Measurements from ENCODE around the gene SYNCRIP.
A peak's percentile ranks its signal among the peaks of the same experiment; 100 is the strongest.
"Not testable (repeated sequence)": the region's sequence is repeated elsewhere in the genome, so short reads cannot be mapped to it uniquely, and the experiment has no call there.

Gene SYNCRIP

GRCh38 chr6:85642774-85643536 is at the start of gene SYNCRIP:
Gene SYNCRIP, minus strand, starts transcription at chr6:85642886. Its CDS starts 1,447 bp downstream, at chr6:85641439.
- peak; percentile 94 to 99 (median 98) for DNase-seq (ENCODE audit: low read depth in 2 of 3, low spot score in 1 of 3)

- DNase-seq (ENCODE audit: low read depth in 2 of 3, low spot score in 1 of 3), result no peak
These were observed 48.8 kb upstream of the SYNCRIP start for GRCh38 chr6:85691478-85691877.

DNA sequence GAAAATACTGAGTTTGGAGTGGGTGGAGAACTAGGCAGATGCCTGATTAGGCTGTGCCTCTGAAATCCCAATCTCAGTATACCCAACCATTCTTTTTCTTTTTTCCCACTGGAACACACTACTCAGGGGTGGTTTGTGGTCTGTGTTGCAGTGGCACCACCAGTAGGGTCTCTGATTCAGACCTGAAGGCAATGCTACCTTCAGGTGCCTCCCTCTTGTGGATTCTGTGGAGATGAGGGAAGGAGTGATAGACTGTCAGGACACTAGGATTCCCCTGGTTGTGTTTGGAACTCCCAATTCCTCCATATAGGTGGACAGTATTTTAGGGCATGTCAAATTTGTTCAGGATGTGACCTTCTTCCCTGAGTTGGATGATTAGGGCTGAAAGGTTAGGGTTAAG is 47.4 kb upstream of the SYNCRIP start:
- DNase-seq (ENCODE audit: low read depth in 2 of 3, low spot score in 1 of 3), result no peak

DNA sequence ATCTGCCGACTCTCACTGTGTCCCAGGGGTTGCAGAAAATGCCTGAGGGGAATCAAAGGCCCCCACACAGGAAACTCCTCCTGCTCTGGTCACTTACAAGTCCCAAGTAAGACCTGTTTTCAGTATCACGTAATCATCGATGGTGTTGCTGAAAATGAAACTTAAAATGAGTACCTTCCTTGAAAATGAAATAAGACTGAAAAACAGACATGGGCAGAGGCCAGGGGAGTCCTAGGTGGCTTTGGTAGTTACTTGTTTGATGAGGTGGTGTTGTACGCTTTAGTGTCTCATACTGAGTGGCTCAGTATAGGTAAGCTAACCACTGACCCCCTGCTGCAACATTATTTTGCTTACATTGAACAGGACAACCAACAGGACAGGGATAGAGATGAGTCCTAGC is 43.0 kb upstream of the SYNCRIP start:
- no peak for DNase-seq (ENCODE audit: low read depth in 2 of 3, low spot score in 1 of 3)

DNA sequence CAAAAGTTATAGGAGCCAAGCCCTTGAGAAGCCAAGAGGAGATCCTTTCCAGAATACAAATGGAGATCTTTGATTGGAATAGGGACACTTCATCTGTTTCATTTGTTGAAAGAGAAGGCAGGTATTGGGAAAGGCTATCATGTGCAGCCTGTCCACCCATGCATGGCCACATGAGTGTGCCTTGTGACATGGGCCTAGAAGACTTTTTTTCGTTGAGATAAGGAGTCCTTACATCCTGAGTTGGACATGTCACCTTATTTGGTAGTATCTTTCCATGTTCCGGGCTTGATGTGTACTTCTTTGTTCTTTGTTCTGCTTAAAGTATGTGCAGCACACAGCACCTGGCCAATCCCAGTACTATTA is 42.1 kb upstream of the SYNCRIP start:
- no peak for DNase-seq (ENCODE audit: low read depth in 2 of 3, low spot score in 1 of 3)

DNA sequence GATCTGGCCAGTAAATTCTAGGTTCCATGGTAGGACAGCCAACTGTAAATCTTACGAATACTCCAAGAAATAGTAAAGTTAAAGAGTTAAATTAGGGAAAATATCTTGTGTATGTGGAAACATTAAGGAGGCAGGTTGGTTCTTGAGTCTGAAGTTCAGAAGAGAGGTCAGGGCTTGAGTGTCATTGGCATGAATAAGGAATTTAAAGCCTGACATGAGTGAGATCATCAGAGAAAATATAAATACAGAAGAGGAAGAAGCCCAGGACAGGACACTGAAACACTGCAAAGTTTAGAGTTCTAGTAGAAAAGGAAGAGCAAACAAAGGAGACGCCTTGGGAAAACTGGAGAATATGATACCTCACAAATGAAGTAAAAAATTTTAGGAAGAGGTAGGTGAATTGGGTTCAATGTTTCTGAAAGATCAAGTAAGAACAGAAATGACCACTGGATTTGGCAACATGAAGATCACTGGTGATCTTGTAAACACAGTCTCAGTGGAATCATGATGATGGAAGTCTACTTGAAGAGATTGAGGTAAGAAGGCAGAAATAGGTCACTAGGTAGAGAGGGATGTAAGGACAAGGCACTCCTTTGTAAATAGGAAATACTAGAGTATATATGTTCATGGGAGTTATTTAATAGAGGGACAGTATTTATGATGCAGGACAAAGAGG is 41.6 kb upstream of the SYNCRIP start:
- no peak for DNase-seq (ENCODE audit: low read depth in 2 of 3, low spot score in 1 of 3)

DNA sequence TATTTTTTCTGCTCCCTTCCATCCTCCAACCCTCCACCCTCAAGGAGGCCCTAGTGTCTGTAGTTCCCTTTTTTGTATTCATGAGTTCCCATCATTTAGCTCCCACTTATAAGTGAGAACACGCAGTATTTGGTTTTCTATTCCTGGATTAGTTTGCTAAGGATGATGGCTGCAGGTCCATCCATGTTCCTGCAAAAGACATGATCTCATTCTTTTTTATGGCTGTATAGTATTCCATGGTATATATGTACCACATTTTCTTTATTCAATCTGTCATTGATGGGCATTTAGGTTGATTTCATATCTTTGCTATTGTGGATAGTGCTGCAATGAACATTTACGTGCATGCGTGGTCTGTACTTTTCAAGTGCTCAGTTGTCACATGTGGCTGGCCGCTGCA is 39.2 kb upstream of the SYNCRIP start:
- DNase-seq (ENCODE audit: low read depth in 2 of 3, low spot score in 1 of 3), result not testable (repeated sequence)

DNA sequence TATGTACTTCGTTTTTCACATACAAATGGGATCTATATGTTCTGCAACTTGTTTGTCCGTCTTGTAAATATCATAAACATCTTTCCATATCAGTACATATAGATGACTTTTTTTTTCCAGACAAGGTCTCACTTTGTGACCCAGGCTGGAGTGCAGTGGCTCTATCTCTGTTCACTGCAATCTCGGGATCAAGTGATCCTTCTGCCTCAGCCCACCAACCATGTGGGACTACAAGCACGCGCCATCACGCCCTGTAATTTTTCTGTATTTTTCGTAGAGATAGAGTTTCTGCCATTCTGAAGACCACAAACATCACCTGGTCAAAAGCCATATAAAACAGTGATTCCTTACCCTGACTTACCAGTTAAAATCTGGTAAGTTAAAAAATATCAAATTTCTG is 37.7 kb upstream of the SYNCRIP start:
- no peak for DNase-seq (ENCODE audit: low read depth in 2 of 3, low spot score in 1 of 3)

DNA sequence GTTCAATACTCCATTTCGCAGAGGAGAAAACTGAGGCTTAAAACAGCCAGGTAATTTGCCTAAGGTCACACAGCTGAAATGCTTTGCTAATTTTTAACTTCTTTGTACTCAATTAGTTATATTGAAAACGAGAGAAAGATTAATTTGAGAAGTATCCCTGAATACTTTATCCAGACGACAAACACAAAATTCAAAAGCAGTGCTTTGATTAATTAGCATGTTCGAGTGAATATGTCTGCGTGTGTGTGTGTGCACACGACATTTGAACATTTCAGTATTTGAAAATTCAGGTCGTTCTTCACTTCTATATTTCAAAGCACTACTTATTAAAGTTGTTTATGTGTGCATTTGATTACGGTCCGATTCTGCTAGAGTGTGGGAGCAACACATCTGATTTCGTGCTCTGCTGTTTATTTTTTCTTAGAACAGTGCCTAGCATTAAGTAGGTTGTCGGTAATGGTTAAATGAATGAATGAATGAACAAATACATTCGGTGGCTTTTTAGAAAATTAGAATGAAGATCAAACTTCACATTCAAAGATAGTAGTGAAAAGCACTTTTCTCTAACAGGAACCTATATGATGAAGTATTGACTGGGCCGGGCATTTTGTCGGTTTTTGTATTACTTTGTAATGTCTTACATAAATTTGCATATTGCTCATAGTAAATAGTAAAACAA is 36.9 kb upstream of the SYNCRIP start:
- no peak for DNase-seq (ENCODE audit: low read depth in 2 of 3, low spot score in 1 of 3)

DNA sequence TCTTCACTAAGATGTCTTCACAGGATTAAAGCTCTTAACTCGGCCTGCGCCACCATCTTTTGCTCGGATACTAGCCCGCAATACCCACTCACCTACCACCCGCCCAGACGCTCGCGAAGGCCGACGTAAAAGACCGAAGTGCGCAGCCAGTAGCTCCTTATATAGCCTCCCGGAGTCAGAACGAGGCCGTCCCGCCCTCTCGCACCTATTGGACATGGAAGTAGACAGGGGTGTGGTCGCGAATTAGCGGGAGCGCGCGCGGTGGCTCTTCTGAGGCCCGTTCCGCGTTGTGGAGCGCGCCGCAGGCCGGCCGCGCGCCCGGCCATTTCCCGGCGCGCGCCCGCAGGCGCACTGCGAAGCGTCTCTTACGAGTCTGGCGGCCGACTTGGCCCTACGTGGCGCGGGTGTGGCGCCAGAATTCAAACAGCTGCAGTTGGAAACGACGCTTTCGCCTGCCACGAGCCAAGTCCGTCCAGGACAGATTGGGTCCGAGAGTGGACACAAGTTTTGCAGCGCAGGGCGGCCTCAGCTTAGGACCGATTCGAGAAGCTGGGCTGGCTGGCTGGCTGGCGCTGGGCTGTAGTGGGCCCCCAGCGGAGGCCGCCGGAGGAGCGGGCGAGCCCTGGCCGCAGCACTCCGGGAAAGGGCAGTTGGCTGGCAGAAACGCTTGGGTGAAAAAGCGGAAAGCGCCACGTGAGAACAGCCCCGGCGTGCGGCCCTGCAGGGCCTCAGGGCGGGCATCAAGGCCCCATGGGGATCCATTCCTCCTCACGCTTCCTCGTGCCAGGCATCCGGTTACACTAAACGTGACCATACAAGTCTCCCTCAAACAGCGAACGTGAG is 36.1 kb upstream of the SYNCRIP start:
- DNase-seq (ENCODE audit: low read depth in 2 of 3, low spot score in 1 of 3), result peak; percentile 95 to 98 (median 96)

DNA sequence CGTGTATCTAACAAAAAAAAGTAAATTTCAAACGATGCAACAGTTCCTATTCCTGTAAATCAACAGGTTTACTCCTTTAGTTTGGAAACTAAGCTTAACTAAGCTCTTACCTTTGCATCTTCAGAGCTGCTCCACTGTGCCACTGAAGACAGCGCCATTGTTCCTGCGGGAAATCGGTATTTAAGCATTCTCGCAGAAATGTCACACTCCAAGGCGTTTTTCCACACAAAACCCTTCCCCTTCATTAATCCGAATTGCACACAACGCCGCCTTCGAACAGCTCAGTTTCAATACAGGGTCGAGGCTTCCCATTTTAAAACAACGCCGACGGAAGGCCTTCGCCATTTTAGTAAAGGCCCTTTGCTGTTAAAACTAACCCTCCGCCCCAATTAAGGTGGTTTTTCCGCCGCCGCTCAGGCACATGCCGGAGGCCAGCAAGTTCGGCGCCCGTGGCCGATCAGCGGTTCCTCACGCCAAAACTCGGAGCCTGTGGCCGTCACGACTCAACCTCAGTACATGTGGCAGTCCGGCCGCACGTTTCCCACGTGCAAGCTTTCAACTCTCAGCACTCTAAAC is 35.4 kb upstream of the SYNCRIP start:
- peak in 1 of 3 donors; percentile 23 for DNase-seq (ENCODE audit: low read depth in 2 of 3, low spot score in 1 of 3)

GRCh38 chr6:85677234-85677956 is 34.7 kb upstream of the SYNCRIP start:
- no peak for DNase-seq (ENCODE audit: low read depth in 2 of 3, low spot score in 1 of 3)

- DNase-seq (ENCODE audit: low read depth in 2 of 3, low spot score in 1 of 3), result no peak
These were observed 33.5 kb upstream of the SYNCRIP start for GRCh38 chr6:85676086-85676729.

GRCh38 chr6:85675030-85675819 is 32.5 kb upstream of the SYNCRIP start:
- DNase-seq (ENCODE audit: low read depth in 2 of 3, low spot score in 1 of 3), result no peak

- no peak for DNase-seq (ENCODE audit: low read depth in 2 of 3, low spot score in 1 of 3)
These were observed 31.9 kb upstream of the SYNCRIP start for GRCh38 chr6:85674604-85675003.

DNA sequence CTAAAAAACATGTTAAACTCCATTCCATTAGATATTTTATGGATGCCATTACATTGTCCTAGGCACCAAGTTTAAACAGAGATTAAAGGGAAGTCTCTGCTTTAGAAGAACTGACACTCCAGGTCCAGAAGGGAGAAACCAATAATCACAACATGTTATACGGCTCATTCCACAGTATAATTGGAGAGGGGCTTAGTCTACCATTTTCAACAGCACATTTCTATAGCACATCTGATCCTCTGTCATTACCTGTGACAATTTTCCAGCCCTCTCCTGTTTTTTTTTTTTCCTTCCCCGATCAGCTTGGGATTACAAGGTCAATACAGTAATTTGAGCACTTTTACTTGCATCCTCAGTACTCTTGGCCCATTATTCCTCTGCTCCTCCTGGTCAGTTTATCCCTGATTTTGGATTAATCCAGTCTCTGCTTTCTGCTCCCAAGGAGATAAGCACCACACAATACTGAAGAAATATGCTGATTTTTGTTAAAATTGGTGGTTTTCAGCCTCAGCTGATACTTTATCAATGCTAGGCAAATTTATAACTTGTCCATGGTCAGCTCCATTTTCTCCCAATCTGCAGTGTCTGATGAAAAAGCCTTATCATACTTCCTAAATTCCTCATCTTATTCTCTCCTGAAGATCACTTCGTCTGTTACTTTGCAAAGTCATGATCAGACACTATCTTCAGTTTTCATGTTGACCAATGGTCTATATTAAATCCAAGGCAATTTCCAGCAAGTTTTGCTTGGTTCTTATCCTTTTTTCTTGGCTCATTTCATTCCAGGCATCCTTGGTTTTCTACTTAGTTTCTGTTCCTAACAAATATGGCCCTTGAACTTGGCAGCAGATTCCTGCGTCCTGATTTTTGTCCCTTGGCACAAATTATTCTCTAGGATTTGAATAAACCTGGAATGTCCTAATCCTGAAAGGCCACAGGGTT is 30.8 kb upstream of the SYNCRIP start:
- DNase-seq (ENCODE audit: low read depth in 2 of 3, low spot score in 1 of 3), result no peak

DNA sequence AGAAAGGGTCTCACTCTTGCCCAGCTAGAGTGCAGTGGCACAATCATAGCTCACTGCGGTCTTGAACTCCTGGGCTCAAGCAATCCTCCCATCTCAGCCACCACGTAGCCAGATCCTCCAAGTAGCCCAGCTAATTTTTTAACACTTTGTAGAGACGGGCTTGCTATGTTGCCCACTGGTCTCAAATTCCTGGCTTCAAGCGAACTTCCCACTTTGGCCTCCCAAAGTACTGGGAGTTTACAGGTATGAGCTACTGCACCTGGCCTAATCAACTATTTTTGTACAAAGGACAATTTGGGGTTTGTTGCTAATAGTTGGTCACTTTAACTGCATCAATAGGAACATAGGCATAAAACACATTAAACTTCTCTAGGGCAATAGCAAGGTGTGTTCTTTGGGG is 29.9 kb upstream of the SYNCRIP start:
- DNase-seq (ENCODE audit: low read depth in 2 of 3, low spot score in 1 of 3), result no peak

DNA sequence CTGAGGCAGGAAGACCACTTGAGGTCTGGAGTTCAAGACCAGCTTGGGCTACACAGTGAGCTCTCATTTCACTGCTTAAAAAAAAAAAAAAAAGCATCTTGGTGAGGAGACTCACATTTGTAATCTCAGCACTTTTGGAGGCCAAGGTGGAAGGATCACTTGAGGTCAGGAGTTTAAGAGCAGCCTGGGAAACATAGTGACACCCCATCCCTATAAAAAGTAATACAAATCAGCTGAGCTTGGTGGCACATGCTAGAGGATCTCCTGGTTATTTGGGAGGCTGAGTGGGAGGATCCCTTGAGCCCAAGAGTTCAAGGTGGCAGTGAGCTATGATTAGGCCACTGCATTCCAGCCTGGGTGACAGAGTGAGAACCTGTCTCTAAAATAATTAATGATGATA is 29.4 kb upstream of the SYNCRIP start:
- no peak for DNase-seq (ENCODE audit: low read depth in 2 of 3, low spot score in 1 of 3)

All from stimulated activated CD4-positive, alpha-beta T cell treated with anti-CD3 and anti-CD28 coated beads, Interleukin-12 subunit alpha, Interleukin-12 subunit beta, amount 100 ng/mL, for 48 hours (primary cell).